HG03460 (cell line): Measurements from ENCODE around the gene PSMA6.

ENCODE experiments used
- ATAC-seq: cut with Tn5 transposase; IDR thresholded peaks from one replicate; pipeline ENCODE4 v1.9.1; 2021; ENCODE audit not compliant: unreplicated experiment

PSMA6 gene

DNA sequence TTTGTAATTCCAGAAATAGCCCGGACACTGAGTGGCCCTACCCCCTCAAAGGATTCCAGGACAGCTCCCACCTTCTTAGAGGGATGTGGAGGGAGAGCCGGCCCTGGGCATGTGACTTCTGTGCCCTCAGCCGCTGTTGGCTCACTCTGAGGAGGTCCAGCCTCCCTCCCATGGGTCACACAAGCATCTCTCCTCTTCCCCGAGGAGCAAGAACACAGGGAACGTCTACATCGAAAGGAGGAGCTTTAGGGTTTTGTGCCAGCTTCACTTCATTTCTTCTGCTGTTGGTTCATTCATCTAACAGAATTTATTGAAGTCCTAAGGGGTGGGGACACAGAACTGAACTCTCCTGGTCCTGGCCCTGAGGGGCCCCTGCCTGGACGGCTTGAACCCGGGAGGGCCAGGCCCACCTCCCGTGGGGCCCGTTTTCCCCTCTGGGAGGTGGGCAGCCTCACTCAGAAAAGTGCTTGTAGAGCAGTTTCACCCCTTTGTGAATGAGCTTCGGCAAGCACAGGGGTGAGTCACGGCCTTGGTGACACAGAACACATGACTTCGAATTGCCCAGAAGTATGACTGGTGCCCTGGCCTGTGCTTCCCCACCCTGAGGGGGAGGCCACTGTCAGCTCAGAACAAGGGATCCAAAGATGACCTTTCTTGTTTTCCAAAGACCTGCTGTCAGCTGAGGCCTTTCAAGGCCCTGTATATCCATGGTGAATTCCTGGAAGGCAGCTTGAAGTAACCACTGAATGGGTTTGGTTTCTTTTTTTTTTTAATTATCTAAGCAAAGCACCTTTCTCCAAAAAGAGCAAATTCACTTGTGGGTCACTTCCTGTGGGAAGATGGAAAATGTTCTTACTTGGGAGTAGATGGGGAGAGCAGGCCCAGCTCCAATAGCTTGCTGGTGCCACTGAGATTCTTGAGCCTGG, 73.2 kb downstream of the PSMA6 start:
- no peak for ATAC-seq

DNA sequence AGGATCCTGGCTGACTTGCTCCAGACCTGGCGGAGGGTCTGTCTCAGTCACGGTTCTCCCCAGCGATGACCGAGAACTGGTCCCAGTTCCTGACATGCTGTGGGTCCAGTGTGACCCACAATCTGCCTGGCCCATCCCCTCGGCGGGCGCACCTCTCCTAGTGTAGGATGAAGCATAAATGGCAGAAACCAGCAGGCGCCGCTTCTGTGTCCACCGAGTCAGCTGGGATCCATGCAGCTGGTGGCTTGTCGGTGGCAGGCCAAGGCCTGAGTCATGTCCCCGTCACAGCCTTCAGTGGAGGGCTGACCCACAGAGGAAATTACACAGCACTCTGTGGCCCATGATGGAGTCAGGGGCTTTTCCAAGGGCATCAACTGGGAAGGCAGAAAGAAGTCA, 73.9 kb downstream of the PSMA6 start:
- no peak for ATAC-seq

DNA sequence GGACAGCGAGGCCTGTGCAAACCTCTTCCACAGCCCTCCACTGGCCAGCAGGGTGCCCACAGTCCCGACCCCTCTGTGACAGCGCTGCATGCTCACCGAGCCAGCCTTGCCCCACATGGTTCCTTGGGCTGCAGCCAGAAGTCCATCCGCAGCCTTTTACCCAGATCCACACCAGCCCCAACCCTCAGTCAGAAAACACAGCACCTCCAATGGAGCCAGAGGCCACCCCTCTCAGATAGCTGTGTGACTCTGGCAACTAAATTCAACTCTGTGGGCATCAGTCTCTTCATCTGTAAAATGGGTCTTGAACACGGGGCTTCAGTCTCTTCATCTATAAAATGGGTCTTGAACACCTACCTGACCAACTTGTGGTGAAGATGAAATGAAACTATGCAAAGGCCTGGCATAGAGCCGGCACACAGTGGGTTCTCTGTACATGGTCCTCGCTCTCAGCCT, 74.4 kb downstream of the PSMA6 start:
- no peak for ATAC-seq

- no peak for ATAC-seq
Measured at GRCh38 chr14:35367056-35367372, 74.8 kb downstream of the PSMA6 start.
